Caki2 (cell line): Measurements from ENCODE around the gene LBX2. TPM values are rescaled to one million over a fixed set of nuclear protein-coding genes. Genes with fewer than 3 reads are reported as not detected.

Experiments used
- total RNA-seq: library from RNA; depleted of rRNA; stranded (reverse); fragments of >200 nt; shearing (Covaris generic); gene quantifications from 2 replicates; pipeline ENCODE4 v1.2.3, GENCODE V29; 2014; ENCODE audit warnings: low replicate concordance; rRNA removed

LBX2 gene
- total RNA-seq, 1 experiment from 2014 or later, result 28.5 TPM

Other genes with a start within 250 kb of the LBX2 start
- gene SLC4A5, start 156.2 kb downstream of the LBX2 start, total RNA-seq, result 0.84 and 7.1 TPM in 2 replicates
- gene DCTN1, start 119.3 kb downstream of the LBX2 start, total RNA-seq, result 117 TPM in 2 replicates
- gene C2orf81, start 78.0 kb downstream of the LBX2 start, total RNA-seq, result 7.9 and 9.6 TPM in 2 replicates
- 183 and 209 TPM in 2 replicates for gene WDR54, start 77.9 kb downstream of the LBX2 start, total RNA-seq
- gene RTKN, start 57.7 kb downstream of the LBX2 start, total RNA-seq, result 55.6 and 71.1 TPM in 2 replicates
- 13.5 and 37.7 TPM in 2 replicates for gene INO80B, start 44.5 kb downstream of the LBX2 start, total RNA-seq
- gene WBP1, start 41.2 kb downstream of the LBX2 start, total RNA-seq, result 63.4 and 110 TPM in 2 replicates
- gene MOGS, start 34.2 kb downstream of the LBX2 start, total RNA-seq, result 77.2 and 80.5 TPM in 2 replicates
- gene MRPL53, start 26.9 kb downstream of the LBX2 start, total RNA-seq, result 54.0 and 123 TPM in 2 replicates
- 10.7 and 15.0 TPM in 2 replicates for gene CCDC142, start 16.6 kb downstream of the LBX2 start, total RNA-seq
- gene TTC31, start 16.5 kb downstream of the LBX2 start, total RNA-seq, result 10.6 and 19.9 TPM in 2 replicates
- 19.9 and 30.5 TPM in 2 replicates for gene PCGF1, start 8.1 kb upstream of the LBX2 start, total RNA-seq
- gene TLX2, start 14.8 kb upstream of the LBX2 start, total RNA-seq, result not detected in 2 replicates
- not detected in 2 replicates for gene DQX1, start 26.6 kb upstream of the LBX2 start, total RNA-seq
- 128 and 130 TPM in 2 replicates for gene AUP1, start 30.1 kb upstream of the LBX2 start, total RNA-seq
- 60.3 and 84.7 TPM in 2 replicates for gene HTRA2, start 30.3 kb upstream of the LBX2 start, total RNA-seq
- gene LOXL3, start 54.3 kb upstream of the LBX2 start, total RNA-seq, result 0.81 and 2.2 TPM in 2 replicates
- 19.7 and 21.9 TPM in 2 replicates for gene DOK1, start 55.1 kb upstream of the LBX2 start, total RNA-seq
- gene M1AP, start 148.7 kb upstream of the LBX2 start, total RNA-seq, result not detected in 2 replicates
- gene SEMA4F, start 154.6 kb upstream of the LBX2 start, total RNA-seq, result 4.7 and 7.6 TPM in 2 replicates